ENCODE data around the gene HDAC9. TPM values are rescaled to one million over a fixed set of nuclear protein-coding genes. Genes with fewer than 3 reads are reported as not detected.

HDAC9 gene
- total and polyA plus RNA-seq, 2 donors = 3.3 to 61.6 TPM

DNA sequence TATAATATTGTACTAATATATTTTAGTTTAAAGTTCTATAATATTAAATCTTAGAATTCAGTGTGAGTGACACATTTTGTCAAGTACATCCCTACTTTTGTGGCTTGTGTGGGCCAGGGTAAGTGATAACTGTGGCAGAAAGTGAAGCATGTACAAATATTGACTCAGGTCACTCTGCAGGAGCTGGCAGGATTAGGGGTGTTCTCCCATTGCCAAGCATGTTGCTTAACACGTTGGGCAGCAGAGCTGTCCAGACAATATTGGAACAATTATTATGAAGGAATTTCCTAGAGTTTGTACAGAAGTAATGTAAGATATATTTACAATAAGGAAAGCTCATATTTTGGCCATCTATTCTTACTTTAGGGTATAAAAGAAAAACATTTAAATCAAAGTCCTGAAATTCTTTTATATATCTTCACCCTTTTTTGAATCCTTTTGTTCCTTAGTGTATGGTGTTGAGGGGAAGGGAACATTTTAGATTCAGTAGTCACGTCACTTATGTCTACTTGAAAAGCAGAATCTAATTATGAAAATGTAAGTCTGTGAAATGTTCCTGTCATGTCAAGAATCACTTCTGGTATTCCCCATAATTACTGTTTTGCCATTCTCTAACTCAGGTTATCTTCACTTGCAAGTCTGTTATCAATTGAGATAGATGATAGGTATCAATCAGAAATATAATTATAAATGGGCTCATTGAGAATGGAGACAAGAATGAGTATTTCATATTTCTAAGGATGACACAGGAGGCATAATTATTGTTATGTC lies 4.0 kb downstream of the HDAC9 start:
- WGBS = 56% methylated on average over 2 of the region's 2 CpGs
- Histone ChIP-seq H3K27ac (ENCODE audit: low read depth) (no peak overlapping the region), H3K36me3 (ENCODE audit: insufficient read depth) (no peaks in the 10 kb centered on the region), H3K4me1 (ENCODE audit: insufficient read depth) (no peaks in the 10 kb centered on the region), H3K4me3 (ENCODE audit: low read depth, low read length) (no peak overlapping the region)
- no peak for DNase-seq (ENCODE audit: extremely low spot score)

DNA sequence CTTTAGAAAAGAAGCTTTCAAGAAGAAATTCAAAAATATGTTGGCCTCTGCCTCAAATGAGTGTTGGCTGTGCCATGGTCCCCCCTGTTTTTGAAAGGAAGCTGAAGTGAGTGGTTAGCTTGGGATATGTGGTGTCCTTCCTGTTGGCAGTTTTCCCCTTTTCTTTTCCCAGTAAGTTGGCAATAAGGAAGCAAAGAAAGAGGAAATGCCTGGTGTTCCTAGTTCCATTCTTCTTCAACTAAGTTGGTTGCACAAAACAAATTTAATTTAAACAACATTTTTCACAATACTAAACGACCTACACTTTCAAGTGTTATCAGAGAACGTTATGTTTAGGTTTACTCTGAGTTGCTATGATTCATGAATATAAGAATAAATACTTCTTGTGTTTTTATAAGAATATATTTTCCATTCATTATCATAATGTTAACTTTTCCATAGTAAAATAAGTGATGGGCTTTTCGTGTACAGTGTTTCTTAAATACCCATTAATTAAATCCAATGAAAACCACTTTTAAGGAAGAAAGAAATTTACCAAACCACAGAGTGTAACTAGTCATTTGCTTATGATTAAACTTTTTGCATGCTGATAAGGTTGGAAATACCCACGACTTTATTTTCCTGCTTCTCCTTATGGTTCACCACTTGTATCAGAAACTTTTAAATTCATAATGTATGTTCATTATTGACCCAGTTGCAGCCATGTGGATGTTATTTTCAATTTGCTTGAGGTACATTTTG lies 7.7 kb downstream of the HDAC9 start:
- Histone ChIP-seq H3K4me3 (ENCODE audit: low read depth, low read length) (no peak overlapping the region), H3K4me1 (ENCODE audit: insufficient read depth) (no peaks in the 10 kb centered on the region), H3K27ac (ENCODE audit: low read depth) (no peak overlapping the region), H3K36me3 (ENCODE audit: insufficient read depth) (no peaks in the 10 kb centered on the region)
- no peak for DNase-seq (ENCODE audit: extremely low spot score)
- 53% methylated on average over 4 of the region's 4 CpGs for WGBS

DNA sequence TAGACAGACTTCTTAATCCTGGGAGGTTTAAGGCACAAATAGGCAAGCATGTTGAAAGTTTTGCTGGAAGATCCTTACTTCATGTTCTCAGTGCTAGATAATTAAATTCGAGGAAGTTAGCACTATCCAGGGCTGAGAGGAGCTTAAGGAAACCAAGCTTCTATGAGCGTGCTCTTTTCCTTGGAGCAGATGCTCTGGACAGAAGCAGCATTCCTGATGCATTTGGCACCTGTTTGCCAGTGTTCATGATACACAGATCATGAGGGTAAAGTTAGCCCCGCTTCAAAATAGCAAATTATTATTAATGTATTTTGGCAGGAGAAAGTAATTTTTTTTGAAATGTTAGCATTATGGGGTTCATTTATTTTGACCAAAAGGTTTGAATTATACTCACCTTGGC lies 9.4 kb downstream of the HDAC9 start:
- no peak overlapping the region for H3K27ac ChIP-seq (ENCODE audit: low read depth)
- WGBS = 77% methylated on average over 3 of the region's 3 CpGs
- H3K36me3 ChIP-seq (ENCODE audit: insufficient read depth) = no peaks in the 10 kb centered on the region
- no peak for DNase-seq (ENCODE audit: extremely low spot score)
- no peak overlapping the region for H3K4me3 ChIP-seq (ENCODE audit: low read depth, low read length)
- peaks cover 2% of the 10 kb centered on the region for H3K4me1 ChIP-seq (ENCODE audit: insufficient read depth)

DNA sequence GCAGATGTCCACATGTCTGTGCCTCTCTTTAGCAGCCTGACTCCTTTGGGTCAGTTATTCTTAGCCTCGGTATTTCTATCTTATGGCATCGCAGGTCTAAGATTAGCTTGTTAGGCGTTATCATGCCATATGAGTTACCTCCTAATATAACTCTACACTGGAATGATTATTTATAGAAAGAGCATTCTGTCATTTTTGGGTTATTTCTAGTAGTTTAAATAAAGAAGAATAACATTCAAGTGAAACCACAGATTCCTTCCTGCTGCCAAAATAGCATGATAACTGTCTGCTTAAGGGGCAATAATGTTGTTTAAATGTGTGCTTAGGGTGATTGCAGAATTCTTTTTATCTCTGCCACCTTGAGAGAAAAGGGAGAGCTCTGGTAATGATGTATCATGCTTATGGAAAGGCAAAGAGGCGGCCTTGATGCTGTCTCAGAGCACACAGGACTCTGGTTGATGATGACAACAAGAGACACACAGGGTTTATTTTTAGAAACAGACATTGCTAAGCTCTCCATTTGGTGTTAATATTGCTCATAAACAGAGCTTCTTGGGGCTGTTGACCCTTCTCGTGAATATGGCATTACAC lies 10.4 kb downstream of the HDAC9 start:
- DNase-seq (ENCODE audit: extremely low spot score) = no peak
- Histone ChIP-seq H3K4me3 (ENCODE audit: low read depth, low read length) (no peak overlapping the region), H3K4me1 (ENCODE audit: insufficient read depth) (peaks cover 2% of the 10 kb centered on the region), H3K36me3 (ENCODE audit: insufficient read depth) (no peaks in the 10 kb centered on the region), H3K27ac (ENCODE audit: low read depth) (no peak overlapping the region)
- 64% methylated on average over 5 of the region's 5 CpGs for WGBS

DNA sequence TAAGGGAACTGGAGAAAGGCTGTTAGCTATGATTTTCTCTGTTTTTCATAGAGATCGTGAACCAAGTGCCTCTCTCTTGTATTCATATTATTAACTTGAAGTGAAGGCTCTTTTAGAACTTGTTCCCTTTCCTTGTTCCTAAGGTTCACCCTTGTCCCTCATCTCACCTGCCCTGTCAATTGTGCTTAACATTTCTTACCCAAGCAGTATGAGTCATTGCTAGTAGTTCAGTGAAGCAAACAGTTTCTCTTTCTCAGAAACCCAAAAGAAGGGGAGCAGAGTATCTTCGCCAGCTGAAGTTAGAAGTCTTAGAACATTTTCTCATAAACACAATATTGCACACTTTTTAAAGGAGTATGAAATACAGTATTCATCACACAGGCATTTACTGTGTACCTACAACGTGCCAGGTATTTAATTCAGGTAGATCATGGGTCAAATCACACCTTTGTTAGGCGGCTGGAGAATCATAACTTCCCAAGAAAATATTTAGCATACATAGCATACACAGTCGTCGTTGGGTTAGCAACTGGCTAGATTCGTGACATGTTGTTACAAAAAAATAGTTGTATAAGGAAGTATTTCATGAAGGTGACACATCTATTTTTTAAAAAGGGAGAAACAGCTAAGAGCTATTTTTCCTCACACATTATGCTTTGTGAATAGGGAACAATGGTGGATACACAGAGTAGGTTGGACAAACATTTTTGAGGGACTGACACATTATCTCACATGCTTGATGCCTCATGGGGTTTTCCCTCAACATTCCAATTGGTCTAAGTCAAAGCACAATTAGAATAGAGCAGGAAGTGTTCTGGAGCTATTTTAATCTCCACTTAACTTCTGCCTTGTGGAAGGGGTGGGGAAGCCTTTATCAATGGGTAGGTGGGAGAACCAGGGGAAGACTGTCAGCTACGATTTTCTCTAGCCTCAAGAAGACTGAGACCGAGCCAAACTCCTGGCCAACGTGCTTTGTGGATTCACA lies 13.2 kb downstream of the HDAC9 start:
- WGBS = 76% methylated on average over 10 of the region's 10 CpGs
- DNase-seq (ENCODE audit: extremely low spot score) = no peak
- Histone ChIP-seq H3K4me1 (ENCODE audit: insufficient read depth) (peaks cover 2% of the 10 kb centered on the region), H3K36me3 (ENCODE audit: insufficient read depth) (no peaks in the 10 kb centered on the region), H3K4me3 (ENCODE audit: low read depth, low read length) (no peak overlapping the region), H3K27ac (ENCODE audit: low read depth) (peak overlapping the region; percentile 50)

DNA sequence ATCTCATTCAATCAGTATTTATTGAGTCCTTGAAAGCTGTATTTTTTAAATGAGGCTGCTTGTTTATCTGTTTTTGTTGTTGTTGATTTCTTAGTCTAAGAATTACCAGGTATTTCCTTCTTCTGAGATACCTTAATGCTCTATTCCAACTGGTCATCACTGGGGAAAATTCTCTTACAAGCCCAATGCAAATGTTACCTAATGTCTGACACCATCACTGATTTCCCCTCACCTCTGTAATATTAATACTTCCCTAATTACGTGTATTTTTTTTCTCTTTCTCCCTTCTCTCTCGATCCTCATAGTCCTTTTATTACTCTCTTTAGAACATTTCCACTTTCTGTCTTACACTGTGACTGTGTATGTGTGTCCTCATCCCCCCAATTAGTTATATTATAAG lies 13.9 kb downstream of the HDAC9 start:
- no peaks in the 10 kb centered on the region for H3K36me3 ChIP-seq (ENCODE audit: insufficient read depth)
- no peak overlapping the region for H3K27ac ChIP-seq (ENCODE audit: low read depth)
- 78% methylated on average over 2 of the region's 2 CpGs for WGBS
- H3K4me1 ChIP-seq (ENCODE audit: insufficient read depth) = peaks cover 2% of the 10 kb centered on the region
- no peak overlapping the region for H3K4me3 ChIP-seq (ENCODE audit: low read depth, low read length)
- DNase-seq (ENCODE audit: extremely low spot score) = no peak

DNA sequence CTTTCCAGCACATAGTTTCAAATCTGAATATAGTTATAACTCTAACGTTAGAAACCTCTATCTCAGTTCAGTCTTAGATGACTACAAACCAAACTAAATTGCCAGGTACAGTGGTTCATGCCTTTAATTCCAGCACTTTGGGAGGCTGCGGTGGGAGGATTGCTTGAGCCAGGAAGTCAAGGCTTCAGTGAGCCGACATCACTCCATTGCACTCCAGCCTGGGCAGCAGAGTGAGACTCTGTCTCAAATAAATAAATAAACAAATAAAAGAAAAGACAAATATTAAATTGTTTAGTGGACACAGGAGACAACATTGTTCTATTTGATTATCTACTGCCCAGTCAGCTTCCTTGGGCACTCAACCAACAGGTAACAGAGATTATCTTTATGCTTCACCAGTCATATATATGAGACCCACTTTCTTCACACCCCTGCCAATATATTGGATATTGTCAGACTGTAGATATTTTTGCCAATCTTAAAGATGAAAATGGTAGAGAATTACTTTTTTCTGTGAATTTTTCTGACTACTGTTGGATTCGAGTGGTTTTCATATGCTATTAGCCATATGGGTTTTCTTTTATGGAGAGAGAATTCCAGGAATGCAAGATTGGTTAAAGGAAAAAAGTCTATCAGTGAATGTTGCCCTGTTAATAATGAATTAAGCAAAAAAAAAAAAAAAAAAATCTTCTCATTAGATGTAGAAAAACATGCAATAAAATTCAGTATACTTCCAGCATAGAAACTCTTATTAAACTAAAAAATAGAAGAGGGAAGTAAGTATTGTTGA lies 16.0 kb downstream of the HDAC9 start:
- 92% methylated on average over 4 of the region's 4 CpGs for WGBS
- no peak overlapping the region for H3K27ac ChIP-seq (ENCODE audit: low read depth)
- H3K36me3 ChIP-seq (ENCODE audit: insufficient read depth) = no peaks in the 10 kb centered on the region
- H3K4me1 ChIP-seq (ENCODE audit: insufficient read depth) = peaks cover 2% of the 10 kb centered on the region
- DNase-seq (ENCODE audit: extremely low spot score) = no peak
- H3K4me3 ChIP-seq (ENCODE audit: low read depth, low read length) = no peak overlapping the region

DNA sequence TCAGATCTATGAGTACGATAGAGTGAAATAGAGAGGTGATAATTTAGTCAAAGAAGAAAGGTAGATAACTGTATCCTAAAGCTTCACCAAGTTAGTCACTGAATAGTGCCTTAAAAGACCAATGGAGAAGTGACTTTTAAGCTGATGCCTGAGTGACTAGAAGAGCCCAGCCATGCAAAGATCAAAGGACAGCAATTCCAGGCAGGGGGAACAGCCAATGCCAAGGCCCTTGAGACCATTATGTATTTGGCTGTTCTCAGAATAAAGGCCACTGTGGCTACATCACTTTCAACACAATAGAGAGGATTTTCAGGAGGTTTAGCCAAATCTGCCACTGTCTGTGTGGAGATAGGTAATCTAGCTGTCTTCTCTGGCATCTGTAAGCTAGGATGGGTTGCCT lies 17.8 kb downstream of the HDAC9 start:
- DNase-seq (ENCODE audit: extremely low spot score) = no peak
- 93% methylated on average over 1 of the region's 1 CpG for WGBS
- Histone ChIP-seq H3K4me3 (ENCODE audit: low read depth, low read length) (no peak overlapping the region), H3K27ac (ENCODE audit: low read depth) (no peak overlapping the region), H3K36me3 (ENCODE audit: insufficient read depth) (no peaks in the 10 kb centered on the region), H3K4me1 (ENCODE audit: insufficient read depth) (peaks cover 2% of the 10 kb centered on the region)

DNA sequence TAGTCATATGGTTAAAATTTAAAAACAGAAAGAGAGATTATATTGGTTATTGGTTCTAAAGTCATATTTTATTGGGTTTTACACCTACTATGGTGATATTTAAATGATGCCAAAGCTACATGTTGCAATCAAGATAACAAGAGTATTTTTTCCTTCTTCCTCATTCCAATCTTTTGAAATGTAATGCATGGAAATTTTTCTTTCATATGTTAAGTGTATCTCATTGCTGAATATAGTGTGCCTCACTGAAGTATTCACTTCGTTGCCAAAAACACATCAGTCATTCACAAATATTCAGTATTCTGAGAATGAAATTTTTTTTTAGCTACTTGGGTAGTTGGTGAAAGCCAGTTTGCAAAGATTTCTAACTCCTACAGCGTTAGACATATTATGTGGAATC lies 19.5 kb downstream of the HDAC9 start:
- H3K27ac ChIP-seq (ENCODE audit: low read depth) = no peak overlapping the region
- H3K4me1 ChIP-seq (ENCODE audit: insufficient read depth) = no peaks in the 10 kb centered on the region
- no peak for DNase-seq (ENCODE audit: extremely low spot score)
- WGBS = 69% methylated on average over 2 of the region's 2 CpGs
- no peaks in the 10 kb centered on the region for H3K36me3 ChIP-seq (ENCODE audit: insufficient read depth)
- no peak overlapping the region for H3K4me3 ChIP-seq (ENCODE audit: low read depth, low read length)

DNA sequence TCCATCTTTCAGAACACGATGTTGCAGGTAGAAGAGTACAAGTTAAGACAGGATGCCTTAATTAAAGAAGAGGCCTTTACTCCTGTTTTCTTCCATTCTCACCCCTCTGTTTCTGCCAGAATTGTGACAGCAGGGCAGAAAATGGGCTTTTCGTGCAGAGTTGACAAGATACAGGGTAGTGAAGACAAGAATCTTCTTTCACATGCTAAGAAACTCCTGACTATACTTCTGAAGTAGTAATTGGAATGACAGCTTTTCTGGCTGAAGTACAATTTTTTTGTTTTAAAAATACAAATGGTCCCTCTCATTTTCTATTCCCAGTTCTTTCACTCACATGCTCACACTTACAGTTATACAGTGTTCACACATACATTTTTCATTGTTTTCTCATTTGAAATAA lies 22.1 kb downstream of the HDAC9 start:
- H3K4me1 ChIP-seq (ENCODE audit: insufficient read depth) = no peaks in the 10 kb centered on the region
- WGBS = 87% methylated on average over 2 of the region's 2 CpGs

DNA sequence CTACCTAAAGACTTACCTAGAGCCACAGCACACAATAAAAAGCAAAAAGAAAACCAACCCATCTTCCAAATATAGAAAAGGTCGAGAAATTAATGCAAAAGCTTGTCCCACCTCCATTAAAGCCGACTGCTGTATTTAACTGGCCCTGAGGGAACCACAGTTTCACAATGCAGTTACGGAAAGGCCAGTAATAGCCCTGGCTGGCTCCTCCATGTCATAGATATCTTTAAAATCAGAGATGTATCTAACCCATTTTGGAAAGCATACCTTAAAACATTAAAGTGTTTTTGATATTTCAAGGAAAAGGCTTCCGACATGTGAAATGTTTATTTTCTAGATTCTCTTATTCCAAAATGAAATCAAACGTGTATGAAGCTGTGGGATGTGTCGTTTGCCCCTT lies 23.0 kb downstream of the HDAC9 start:
- no peak overlapping the region for H3K4me3 ChIP-seq (ENCODE audit: low read depth, low read length)
- no peak for DNase-seq (ENCODE audit: extremely low spot score)
- H3K27ac ChIP-seq (ENCODE audit: low read depth) = no peak overlapping the region
- no peaks in the 10 kb centered on the region for H3K36me3 ChIP-seq (ENCODE audit: insufficient read depth)
- H3K4me1 ChIP-seq (ENCODE audit: insufficient read depth) = no peaks in the 10 kb centered on the region
- 91% methylated on average over 6 of the region's 6 CpGs for WGBS

More for the DNA sequence above, 22.1 kb downstream of the HDAC9 start:
- no peaks in the 10 kb centered on the region for H3K36me3 ChIP-seq (ENCODE audit: insufficient read depth)
- no peak overlapping the region for H3K27ac ChIP-seq (ENCODE audit: low read depth)
- H3K4me3 ChIP-seq (ENCODE audit: low read depth, low read length) = no peak overlapping the region
- no peak for DNase-seq (ENCODE audit: extremely low spot score)

DNA sequence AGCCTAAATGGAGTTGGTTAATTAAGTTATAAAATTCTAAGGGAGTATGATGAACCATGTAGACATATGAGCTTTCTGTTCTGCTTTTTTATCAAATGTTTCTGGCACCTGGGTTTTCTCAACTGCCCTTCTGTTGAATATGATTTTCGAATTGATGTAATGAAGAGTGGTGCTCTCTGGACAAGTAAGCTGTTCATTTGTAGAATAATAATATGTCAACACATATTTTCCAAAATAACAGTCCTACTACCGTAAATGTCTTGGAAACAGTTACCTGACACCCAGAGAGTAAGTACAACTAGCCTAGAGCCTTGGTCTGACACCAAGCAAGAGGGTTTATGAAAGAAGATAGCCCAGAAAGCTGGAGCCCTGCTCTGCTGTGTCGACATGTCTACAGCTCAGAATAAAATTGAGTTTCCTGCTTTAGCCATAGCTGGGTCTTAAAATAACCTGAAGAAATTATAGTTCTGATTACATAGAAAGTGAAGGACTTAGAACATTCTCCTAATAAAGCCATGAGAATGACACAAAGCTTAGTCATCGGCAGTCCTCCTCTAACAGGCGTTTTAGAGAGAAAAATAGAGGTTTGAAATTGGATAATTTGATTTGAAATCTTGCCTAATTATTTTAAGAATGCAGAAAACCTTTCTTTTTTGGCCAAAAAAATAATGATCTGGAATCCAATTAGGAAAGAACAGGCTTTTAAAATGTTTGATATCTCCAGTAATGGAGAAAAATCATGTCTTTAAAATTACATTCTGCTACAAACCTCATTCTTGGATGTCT lies 25.1 kb downstream of the HDAC9 start:
- Histone ChIP-seq H3K4me1 (ENCODE audit: insufficient read depth) (no peaks in the 10 kb centered on the region), H3K36me3 (ENCODE audit: insufficient read depth) (no peaks in the 10 kb centered on the region), H3K27ac (ENCODE audit: low read depth) (no peak overlapping the region), H3K4me3 (ENCODE audit: low read depth, low read length) (no peak overlapping the region)
- no peak for DNase-seq (ENCODE audit: extremely low spot score)
- WGBS = 57% methylated on average over 5 of the region's 5 CpGs
